Measurements from ENCODE around the gene FER.
"Not testable (repeated sequence)": the region's sequence is repeated elsewhere in the genome, so short reads cannot be mapped to it uniquely, and the experiment has no call there.

Gene FER

GRCh38 chr5:108748401-108749127 is 867 bp downstream of the FER start:
- peak; percentile 96 for DNase-seq

- DNase-seq = no peak
Observed at GRCh38 chr5:108749128-108749861, 1.6 kb downstream of the FER start.

GRCh38 chr5:108753331-108753730 is 5.6 kb downstream of the FER start:
- DNase-seq = no peak

- no peak for DNase-seq
Observed at GRCh38 chr5:108753877-108754276, 6.2 kb downstream of the FER start.

- DNase-seq = no peak
Observed at GRCh38 chr5:108760512-108760911, 12.8 kb downstream of the FER start.

- no peak for DNase-seq
Observed at GRCh38 chr5:108762660-108763059, 15.0 kb downstream of the FER start.

- DNase-seq = no peak
Observed at GRCh38 chr5:108763222-108763916, 15.7 kb downstream of the FER start.

- DNase-seq = no peak
Observed at GRCh38 chr5:108765647-108766046, 17.9 kb downstream of the FER start.

GRCh38 chr5:108766916-108767315 is 19.2 kb downstream of the FER start:
- DNase-seq = not testable (repeated sequence)

GRCh38 chr5:108769352-108769751 is 21.7 kb downstream of the FER start:
- DNase-seq = no peak

GRCh38 chr5:108772626-108773025 is 24.9 kb downstream of the FER start:
- no peak for DNase-seq

- no peak for DNase-seq
Observed at GRCh38 chr5:108773330-108773729, 25.6 kb downstream of the FER start.

- DNase-seq = not testable (repeated sequence)
Observed at GRCh38 chr5:108774079-108774478, 26.4 kb downstream of the FER start.

GRCh38 chr5:108777582-108777981 is 29.9 kb downstream of the FER start:
- not testable (repeated sequence) for DNase-seq

- not testable (repeated sequence) for DNase-seq
Observed at GRCh38 chr5:108784577-108784976, 36.9 kb downstream of the FER start.

GRCh38 chr5:108786806-108787483 is 39.2 kb downstream of the FER start:
- no peak for DNase-seq

- DNase-seq = no peak
Observed at GRCh38 chr5:108788142-108788541, 40.4 kb downstream of the FER start.

- DNase-seq = no peak
Observed at GRCh38 chr5:108793207-108793606, 45.5 kb downstream of the FER start.

- not testable (repeated sequence) for DNase-seq
Observed at GRCh38 chr5:108794349-108794748, 46.7 kb downstream of the FER start.

GRCh38 chr5:108797396-108797795 is 49.7 kb downstream of the FER start:
- no peak for DNase-seq

- no peak for DNase-seq
Observed at GRCh38 chr5:108797986-108798385, 50.3 kb downstream of the FER start.

GRCh38 chr5:108798513-108799265 is 51.0 kb downstream of the FER start:
- no peak for DNase-seq

All from NCI-H1048 (cell line).